Peyer's patch (tissue), 4 donors: ENCODE results near the gene KDM2A. TPM values are rescaled to one million over a fixed set of nuclear protein-coding genes. Genes with fewer than 3 reads are reported as not detected.

Source experiments
- DNase-seq, 3 donors: peaks; one replicate each; pipeline ENCODE4 v3.0.0-alpha.2; 2017 to 2019
- H3K27ac ChIP-seq, 4 donors: fragments of 200-600 bp; sonication (generic); one replicate each; pipeline ENCODE4 v1.5.1; 2016 to 2019
- H3K27me3 ChIP-seq, 2 donors: fragments of 200-600 bp; sonication (generic); one replicate each; pipeline ENCODE4 v1.5.1; 2019
- H3K36me3 ChIP-seq, 3 donors: fragments of 200-600 bp; sonication (generic); one replicate each; pipeline ENCODE4 v1.5.1; 2016 to 2019
- H3K4me1 ChIP-seq, 4 donors: fragments of 200-600 bp; sonication (generic); one replicate each; pipeline ENCODE4 v1.5.1; 2016 to 2019
- H3K4me3 ChIP-seq, 4 donors: fragments of 200-600 bp; sonication (generic); 1 replicate in 3 of 4; 2 replicates in 1 of 4; pipeline ENCODE4 v1.5.1; 2016 to 2019; ENCODE audit warnings: mild to moderate bottlenecking in 1 of 4
- H3K9me3 ChIP-seq, 4 donors: fragments of 200-600 bp; sonication (generic); one replicate each; pipeline ENCODE4 v1.5.1; 2016 to 2019; ENCODE audit warnings: mild to moderate bottlenecking in 1 of 4
- POLR2A ChIP-seq, 2 donors: fragments of 450-650 bp; IDR thresholded peaks; one replicate each; pipeline ENCODE4 v1.5.1; 2017; ENCODE audit warnings: antibody characterized with exemption in 2 of 2, mild to moderate bottlenecking in 2 of 2, moderate library complexity in 2 of 2
- total RNA-seq, 4 donors: library from RNA; depleted of rRNA; stranded (reverse); fragments of >200 nt; gene quantifications; one replicate each; pipeline ENCODE4 v1.1.0, GENCODE V29; 2016
- TF ChIP-seq, protein P1 (sequence below), 6 experiments: fragments of 450-650 bp in 4 of 6; fragments of 200-600 bp in 2 of 6; sonication (generic) in 1 of 6; IDR thresholded peaks; one replicate each; pipeline ENCODE4 v1.5.1; 2017 to 2019; ENCODE audit warnings: antibody characterized with exemption in 6 of 6, mild to moderate bottlenecking in 3 of 6, moderate library complexity in 1 of 6

KDM2A gene
- total RNA-seq, 4 donors from 2014 or later: 76.7 to 225 (median 105) TPM

DNA sequence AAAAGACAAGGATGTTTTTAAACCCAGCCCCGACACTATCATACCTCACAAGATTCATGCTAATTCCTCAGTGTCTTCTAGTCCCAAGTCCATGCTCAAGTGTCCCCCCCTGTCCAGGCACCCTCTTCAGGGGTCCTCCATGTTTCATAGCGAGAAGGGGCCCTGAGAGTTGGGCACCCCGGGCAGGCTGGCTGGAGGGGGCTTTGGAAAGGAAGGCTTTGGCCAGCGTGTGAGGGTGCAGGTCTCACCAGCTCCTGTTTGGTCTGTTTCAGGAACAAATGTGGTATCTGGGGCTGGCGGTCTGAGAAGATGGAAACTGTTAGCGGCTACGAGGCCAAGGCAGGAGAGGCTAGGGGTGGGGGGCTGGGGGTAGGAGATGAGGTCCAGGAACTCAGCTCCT is 179.7 kb downstream of the KDM2A start:
- peak in 1 of 3 donors; percentile 29 for DNase-seq
- no peaks in the 10 kb centered on the region for H3K27me3 ChIP-seq
- H3K36me3 ChIP-seq: peaks cover 0 to 42% (median 0%) of the 10 kb centered on the region in 3 donors
- peaks cover 0 to 15% (median 4%) of the 10 kb centered on the region in 4 donors for H3K4me1 ChIP-seq
- H3K27ac ChIP-seq: no peak overlapping the region
- peaks cover 0 to 9% (median 4%) of the 10 kb centered on the region in 4 donors for H3K9me3 ChIP-seq
- no peak overlapping the region for H3K4me3 ChIP-seq
- TF ChIP-seq, protein P1, sequence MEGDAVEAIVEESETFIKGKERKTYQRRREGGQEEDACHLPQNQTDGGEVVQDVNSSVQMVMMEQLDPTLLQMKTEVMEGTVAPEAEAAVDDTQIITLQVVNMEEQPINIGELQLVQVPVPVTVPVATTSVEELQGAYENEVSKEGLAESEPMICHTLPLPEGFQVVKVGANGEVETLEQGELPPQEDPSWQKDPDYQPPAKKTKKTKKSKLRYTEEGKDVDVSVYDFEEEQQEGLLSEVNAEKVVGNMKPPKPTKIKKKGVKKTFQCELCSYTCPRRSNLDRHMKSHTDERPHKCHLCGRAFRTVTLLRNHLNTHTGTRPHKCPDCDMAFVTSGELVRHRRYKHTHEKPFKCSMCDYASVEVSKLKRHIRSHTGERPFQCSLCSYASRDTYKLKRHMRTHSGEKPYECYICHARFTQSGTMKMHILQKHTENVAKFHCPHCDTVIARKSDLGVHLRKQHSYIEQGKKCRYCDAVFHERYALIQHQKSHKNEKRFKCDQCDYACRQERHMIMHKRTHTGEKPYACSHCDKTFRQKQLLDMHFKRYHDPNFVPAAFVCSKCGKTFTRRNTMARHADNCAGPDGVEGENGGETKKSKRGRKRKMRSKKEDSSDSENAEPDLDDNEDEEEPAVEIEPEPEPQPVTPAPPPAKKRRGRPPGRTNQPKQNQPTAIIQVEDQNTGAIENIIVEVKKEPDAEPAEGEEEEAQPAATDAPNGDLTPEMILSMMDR (IDR thresholded peaks at IDR 0.05): no peak
- no peak for TF ChIP-seq POLR2A (IDR thresholded peaks at IDR 0.05)

DNA sequence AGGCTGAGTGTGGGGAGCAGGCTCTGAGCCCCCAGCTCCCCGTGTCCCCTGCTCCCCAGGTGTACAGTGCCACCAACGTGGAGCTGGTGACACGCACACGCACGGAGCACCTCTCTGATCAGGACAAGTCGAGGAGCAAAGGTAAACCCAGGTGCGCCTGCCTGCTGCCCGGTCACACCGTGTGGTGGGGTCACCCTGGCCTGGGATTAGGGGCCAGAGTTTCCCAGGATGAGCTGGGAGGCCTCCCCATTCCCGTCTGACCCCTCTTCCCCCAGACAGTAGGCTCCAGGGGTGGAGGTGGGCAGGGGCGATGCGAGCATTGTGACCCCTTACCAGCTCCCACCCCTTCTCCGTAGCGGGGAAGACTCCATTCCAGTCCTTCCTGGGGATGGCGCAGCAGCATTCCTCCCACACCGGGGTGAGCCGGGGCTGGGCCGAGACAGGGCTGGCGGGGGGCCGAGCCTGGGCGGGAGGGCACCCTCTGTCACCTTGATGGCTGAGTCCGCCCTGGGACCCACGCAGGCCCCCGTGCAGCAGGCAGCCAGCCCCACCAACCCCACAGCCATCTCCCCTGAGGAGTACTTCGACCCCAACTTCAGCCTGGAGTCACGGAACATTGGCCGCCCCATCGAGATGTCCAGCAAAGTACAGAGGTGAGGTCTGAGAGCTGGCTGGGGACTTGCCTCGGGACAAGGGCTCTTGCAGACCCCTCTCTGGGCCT is 180.6 kb downstream of the KDM2A start:
- H3K36me3 ChIP-seq: peaks cover 0 to 42% (median 0%) of the 10 kb centered on the region in 3 donors
- TF ChIP-seq, protein P1 (IDR thresholded peaks at IDR 0.05): no peak
- TF ChIP-seq POLR2A (IDR thresholded peaks at IDR 0.05): no peak
- no peak overlapping the region for H3K27ac ChIP-seq
- H3K9me3 ChIP-seq: peaks cover 0 to 9% (median 4%) of the 10 kb centered on the region in 4 donors
- H3K27me3 ChIP-seq: no peaks in the 10 kb centered on the region
- H3K4me1 ChIP-seq: peaks cover 0 to 22% (median 4%) of the 10 kb centered on the region in 4 donors
- H3K4me3 ChIP-seq: no peak overlapping the region
- DNase-seq: peak in 1 of 3 donors; percentile 40

DNA sequence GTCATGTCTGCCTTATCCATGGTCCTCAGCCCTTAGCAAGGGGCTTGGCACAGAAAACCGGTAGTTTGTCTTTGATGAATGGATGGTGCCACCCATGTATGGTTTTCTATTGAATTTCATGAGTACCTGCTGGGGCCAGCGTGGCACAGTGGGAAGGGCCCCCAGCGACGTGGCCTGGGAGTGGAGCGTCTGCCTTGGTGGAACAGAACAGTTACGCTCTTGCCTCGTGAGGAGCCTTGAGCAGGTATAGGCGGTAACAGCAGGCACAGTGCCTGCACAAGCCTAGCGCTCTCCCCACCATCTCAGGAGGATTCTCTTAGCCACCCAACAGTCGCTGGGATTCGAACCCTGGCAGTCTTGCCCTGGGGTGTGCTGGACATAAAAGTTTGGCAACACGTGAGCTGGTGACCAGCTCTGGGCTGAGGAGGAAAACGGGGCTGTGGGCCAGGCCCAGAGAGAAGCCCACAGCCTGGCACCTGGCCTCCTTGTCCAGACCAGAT is 181.2 kb downstream of the KDM2A start:
- TF ChIP-seq POLR2A (IDR thresholded peaks at IDR 0.05): no peak
- TF ChIP-seq, protein P1 (IDR thresholded peaks at IDR 0.05): no peak
- H3K36me3 ChIP-seq: peaks cover 0 to 40% (median 0%) of the 10 kb centered on the region in 3 donors
- H3K27ac ChIP-seq: no peak overlapping the region
- H3K4me1 ChIP-seq: peaks cover 0 to 27% (median 4%) of the 10 kb centered on the region in 4 donors
- H3K4me3 ChIP-seq: no peak overlapping the region
- H3K9me3 ChIP-seq: peaks cover 0 to 9% (median 3%) of the 10 kb centered on the region in 4 donors
- peak in 2 of 3 donors; percentile 24 to 41 for DNase-seq
- H3K27me3 ChIP-seq: no peaks in the 10 kb centered on the region

DNA sequence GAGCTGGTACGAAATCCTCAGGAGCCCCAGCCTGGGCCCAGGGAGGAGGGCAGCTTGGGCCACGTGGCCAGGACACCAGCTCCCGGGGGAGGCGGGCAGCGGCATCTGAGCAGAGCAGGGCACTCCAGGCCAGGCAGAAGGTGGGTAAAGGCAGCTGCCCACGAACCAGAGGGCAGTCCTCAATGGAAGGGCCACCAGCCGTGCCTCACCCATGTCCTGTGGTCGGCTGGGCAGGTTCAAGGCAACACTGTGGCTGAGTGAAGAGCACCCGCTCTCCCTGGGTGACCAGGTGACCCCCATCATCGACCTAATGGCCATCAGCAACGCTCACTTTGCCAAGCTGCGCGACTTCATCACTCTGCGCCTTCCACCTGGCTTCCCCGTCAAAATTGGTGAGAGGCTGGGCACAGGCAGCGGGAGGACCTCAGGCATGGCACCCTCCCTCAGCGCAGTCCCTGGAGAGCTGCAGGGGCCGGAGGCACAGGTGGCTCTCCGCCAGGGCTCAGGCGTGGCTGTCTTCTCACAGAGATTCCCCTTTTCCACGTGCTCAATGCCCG is 181.8 kb downstream of the KDM2A start:
- peaks cover 0 to 3% (median under 1%) of the 10 kb centered on the region in 4 donors for H3K9me3 ChIP-seq
- H3K36me3 ChIP-seq: peaks cover 0 to 34% (median 0%) of the 10 kb centered on the region in 3 donors
- H3K4me1 ChIP-seq: peaks cover 0 to 29% (median 4%) of the 10 kb centered on the region in 4 donors
- no peak for TF ChIP-seq POLR2A (IDR thresholded peaks at IDR 0.05)
- TF ChIP-seq, protein P1 (IDR thresholded peaks at IDR 0.05): no peak
- H3K27ac ChIP-seq: no peak overlapping the region
- H3K4me3 ChIP-seq: no peak overlapping the region
- H3K27me3 ChIP-seq: no peaks in the 10 kb centered on the region
- DNase-seq: peak in 2 of 3 donors; percentile 40 to 45

DNA sequence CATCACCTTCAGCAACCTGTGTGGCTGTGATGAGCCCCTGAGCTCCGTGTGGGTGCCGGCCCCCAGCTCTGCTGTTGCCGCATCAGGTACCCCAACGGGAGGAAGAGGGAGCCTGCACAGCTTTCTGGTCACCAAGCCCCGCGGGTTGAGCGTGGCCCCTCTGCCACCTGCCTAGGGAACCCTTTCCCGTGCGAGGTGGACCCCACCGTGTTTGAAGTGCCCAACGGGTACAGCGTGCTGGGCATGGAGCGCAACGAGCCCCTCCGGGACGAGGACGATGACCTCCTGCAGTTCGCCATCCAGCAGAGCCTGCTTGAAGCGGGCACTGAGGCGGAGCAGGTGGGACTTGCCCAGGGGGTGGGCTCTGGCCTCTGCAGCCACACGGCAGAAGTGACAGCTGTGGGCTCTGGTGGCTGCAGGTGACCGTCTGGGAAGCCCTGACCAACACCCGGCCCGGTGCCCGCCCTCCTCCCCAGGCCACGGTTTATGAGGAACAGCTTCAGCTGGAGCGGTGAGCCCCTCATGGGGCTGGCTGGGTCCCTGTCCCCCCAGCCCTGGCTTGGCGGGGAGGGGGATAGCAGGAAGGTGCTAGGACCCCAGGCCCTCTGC is 182.4 kb downstream of the KDM2A start:
- Histone ChIP-seq H3K36me3 (peaks cover 0 to 36% (median 0%) of the 10 kb centered on the region in 3 donors), H3K9me3 (no peaks in the 10 kb centered on the region), H3K27me3 (no peaks in the 10 kb centered on the region), H3K27ac (peak overlapping the region in 1 of 4 donors; percentile 90), H3K4me3 (peak overlapping the region in 1 of 4 donors; percentile 91), H3K4me1 (peaks cover 0 to 29% (median 4%) of the 10 kb centered on the region in 4 donors)
- TF ChIP-seq, protein P1 (IDR thresholded peaks at IDR 0.05): no peak
- no peak for TF ChIP-seq POLR2A (IDR thresholded peaks at IDR 0.05)
- peak in 1 of 3 donors; percentile 43 for DNase-seq
